ENCODE results near the gene RAB40C.

GRCh38 chr16:629833-630248 lies 40.0 kb downstream of the RAB40C start:
- TF ChIP-seq, protein P1, sequence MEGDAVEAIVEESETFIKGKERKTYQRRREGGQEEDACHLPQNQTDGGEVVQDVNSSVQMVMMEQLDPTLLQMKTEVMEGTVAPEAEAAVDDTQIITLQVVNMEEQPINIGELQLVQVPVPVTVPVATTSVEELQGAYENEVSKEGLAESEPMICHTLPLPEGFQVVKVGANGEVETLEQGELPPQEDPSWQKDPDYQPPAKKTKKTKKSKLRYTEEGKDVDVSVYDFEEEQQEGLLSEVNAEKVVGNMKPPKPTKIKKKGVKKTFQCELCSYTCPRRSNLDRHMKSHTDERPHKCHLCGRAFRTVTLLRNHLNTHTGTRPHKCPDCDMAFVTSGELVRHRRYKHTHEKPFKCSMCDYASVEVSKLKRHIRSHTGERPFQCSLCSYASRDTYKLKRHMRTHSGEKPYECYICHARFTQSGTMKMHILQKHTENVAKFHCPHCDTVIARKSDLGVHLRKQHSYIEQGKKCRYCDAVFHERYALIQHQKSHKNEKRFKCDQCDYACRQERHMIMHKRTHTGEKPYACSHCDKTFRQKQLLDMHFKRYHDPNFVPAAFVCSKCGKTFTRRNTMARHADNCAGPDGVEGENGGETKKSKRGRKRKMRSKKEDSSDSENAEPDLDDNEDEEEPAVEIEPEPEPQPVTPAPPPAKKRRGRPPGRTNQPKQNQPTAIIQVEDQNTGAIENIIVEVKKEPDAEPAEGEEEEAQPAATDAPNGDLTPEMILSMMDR (IDR thresholded peaks at IDR 0.05; ENCODE audit: insufficient read depth, low read length): no peak
- TF ChIP-seq POLR2AphosphoS5 (IDR thresholded peaks at IDR 0.05; ENCODE audit: low read depth) (no peak), GABPA (IDR thresholded peaks at IDR 0.05; ENCODE audit: low read depth) (no peak), SPI1 (IDR thresholded peaks at IDR 0.05; ENCODE audit: borderline replicate concordance, low read depth) (no peak)
- TF ChIP-seq, protein P2, sequence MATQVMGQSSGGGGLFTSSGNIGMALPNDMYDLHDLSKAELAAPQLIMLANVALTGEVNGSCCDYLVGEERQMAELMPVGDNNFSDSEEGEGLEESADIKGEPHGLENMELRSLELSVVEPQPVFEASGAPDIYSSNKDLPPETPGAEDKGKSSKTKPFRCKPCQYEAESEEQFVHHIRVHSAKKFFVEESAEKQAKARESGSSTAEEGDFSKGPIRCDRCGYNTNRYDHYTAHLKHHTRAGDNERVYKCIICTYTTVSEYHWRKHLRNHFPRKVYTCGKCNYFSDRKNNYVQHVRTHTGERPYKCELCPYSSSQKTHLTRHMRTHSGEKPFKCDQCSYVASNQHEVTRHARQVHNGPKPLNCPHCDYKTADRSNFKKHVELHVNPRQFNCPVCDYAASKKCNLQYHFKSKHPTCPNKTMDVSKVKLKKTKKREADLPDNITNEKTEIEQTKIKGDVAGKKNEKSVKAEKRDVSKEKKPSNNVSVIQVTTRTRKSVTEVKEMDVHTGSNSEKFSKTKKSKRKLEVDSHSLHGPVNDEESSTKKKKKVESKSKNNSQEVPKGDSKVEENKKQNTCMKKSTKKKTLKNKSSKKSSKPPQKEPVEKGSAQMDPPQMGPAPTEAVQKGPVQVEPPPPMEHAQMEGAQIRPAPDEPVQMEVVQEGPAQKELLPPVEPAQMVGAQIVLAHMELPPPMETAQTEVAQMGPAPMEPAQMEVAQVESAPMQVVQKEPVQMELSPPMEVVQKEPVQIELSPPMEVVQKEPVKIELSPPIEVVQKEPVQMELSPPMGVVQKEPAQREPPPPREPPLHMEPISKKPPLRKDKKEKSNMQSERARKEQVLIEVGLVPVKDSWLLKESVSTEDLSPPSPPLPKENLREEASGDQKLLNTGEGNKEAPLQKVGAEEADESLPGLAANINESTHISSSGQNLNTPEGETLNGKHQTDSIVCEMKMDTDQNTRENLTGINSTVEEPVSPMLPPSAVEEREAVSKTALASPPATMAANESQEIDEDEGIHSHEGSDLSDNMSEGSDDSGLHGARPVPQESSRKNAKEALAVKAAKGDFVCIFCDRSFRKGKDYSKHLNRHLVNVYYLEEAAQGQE (IDR thresholded peaks at IDR 0.05; ENCODE audit: insufficient replicate concordance, low read depth): no peak

All from HL-60 (cell line).